KMS-11 (cell line): ENCODE data around the gene CFAP46.

Source experiments
- H2AFZ ChIP-seq: fragments of 200-600 bp; sonication (generic); 2 replicates; pipeline ENCODE4 v1.6.1; 2016; ENCODE audit warnings: antibody characterized with exemption, mixed run types, low read depth
- H3K27ac ChIP-seq: fragments of 200-600 bp; sonication (generic); 2 replicates; pipeline ENCODE4 v1.6.1; 2016; ENCODE audit warnings: mild to moderate bottlenecking, mixed run types
- H3K27me3 ChIP-seq: fragments of 200-600 bp; sonication (generic); 2 replicates; pipeline ENCODE4 v1.6.1; 2017; ENCODE audit warnings: mild to moderate bottlenecking, low read depth, mixed run types, moderate library complexity; ENCODE audit not compliant: insufficient read depth
- H3K36me3 ChIP-seq: fragments of 200-600 bp; sonication (generic); 2 replicates; pipeline ENCODE4 v1.6.1; 2017; ENCODE audit warnings: mild to moderate bottlenecking, mixed run types; ENCODE audit not compliant: insufficient read depth
- H3K4me1 ChIP-seq: fragments of 200-600 bp; sonication (generic); 2 replicates; pipeline ENCODE4 v1.6.1; 2016; ENCODE audit warnings: mild to moderate bottlenecking, low read depth, mixed run types; ENCODE audit not compliant: poor library complexity, severe bottlenecking
- H3K4me2 ChIP-seq: fragments of 200-600 bp; sonication (generic); 2 replicates; pipeline ENCODE4 v1.7.0; 2016; ENCODE audit warnings: mild to moderate bottlenecking, mixed run types
- H3K4me3 ChIP-seq: fragments of 200-600 bp; sonication (generic); IDR thresholded peaks from 2 replicates; pipeline ENCODE4 v1.6.1; 2017; ENCODE audit warnings: low read depth, low read length, mixed read lengths; ENCODE audit not compliant: insufficient read depth
- H3K79me2 ChIP-seq: fragments of 200-600 bp; sonication (generic); 2 replicates; pipeline ENCODE4 v1.6.1; 2016; ENCODE audit warnings: low read depth, mixed run types; ENCODE audit not compliant: insufficient read depth
- H3K9ac ChIP-seq: fragments of 200-600 bp; sonication (generic); 2 replicates; pipeline ENCODE4 v1.6.1; 2016; ENCODE audit warnings: mild to moderate bottlenecking, mixed run types
- H4K20me1 ChIP-seq: fragments of 200-600 bp; sonication (generic); 2 replicates; pipeline ENCODE4 v1.6.1; 2016; ENCODE audit warnings: mild to moderate bottlenecking, mixed run types; ENCODE audit not compliant: insufficient read depth
- TF ChIP-seq, protein P1 (sequence below): fragments of 200-600 bp; sonication (generic); conservative IDR thresholded peaks from 2 replicates; pipeline ENCODE4 v1.6.1; 2017; ENCODE audit warnings: low read depth, mild to moderate bottlenecking, antibody characterized with exemption, low read length, moderate library complexity, mixed read lengths

CFAP46 gene

DNA sequence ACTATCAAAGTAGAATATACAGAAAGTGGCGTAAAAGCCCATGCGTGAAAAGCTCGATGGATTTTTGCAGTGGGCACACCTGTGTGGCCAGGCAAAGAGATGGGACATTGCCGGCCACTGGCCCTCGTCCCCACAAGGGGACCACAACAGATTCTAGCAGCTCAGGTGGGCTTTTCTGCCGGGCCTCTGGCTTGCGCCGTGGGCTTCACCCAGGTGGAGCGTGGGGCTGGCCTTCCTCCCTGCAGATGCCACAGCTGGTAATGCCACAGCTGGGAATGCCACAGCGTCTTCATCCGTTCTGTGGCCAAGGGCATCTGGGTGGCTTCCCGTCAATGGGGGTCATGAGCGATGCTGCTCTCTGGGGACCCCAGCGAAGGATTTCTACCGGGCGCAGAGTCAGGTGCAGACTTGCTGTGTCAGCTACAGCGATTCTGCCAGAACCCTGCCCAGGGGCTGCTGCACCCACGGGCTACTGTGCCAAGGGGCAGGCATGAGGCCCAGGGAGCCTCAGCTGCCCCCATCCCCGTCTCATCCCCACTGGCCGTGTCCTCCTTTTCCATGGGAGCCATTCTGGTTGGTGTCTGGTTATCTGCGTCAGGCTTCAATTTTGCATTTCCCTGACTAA, 103.9 kb downstream of the CFAP46 start:
- H3K9ac ChIP-seq: no peak overlapping the region
- no peaks in the 10 kb centered on the region for H3K79me2 ChIP-seq
- H3K4me3 ChIP-seq: no peak overlapping the region
- no peak overlapping the region for H3K27ac ChIP-seq
- H4K20me1 ChIP-seq: no peaks in the 10 kb centered on the region
- peaks cover 18% of the 10 kb centered on the region for H3K27me3 ChIP-seq
- H2AFZ ChIP-seq: no peak overlapping the region
- no peak overlapping the region for H3K4me2 ChIP-seq
- H3K4me1 ChIP-seq: no peaks in the 10 kb centered on the region
- no peaks in the 10 kb centered on the region for H3K36me3 ChIP-seq
- TF ChIP-seq, protein P1, sequence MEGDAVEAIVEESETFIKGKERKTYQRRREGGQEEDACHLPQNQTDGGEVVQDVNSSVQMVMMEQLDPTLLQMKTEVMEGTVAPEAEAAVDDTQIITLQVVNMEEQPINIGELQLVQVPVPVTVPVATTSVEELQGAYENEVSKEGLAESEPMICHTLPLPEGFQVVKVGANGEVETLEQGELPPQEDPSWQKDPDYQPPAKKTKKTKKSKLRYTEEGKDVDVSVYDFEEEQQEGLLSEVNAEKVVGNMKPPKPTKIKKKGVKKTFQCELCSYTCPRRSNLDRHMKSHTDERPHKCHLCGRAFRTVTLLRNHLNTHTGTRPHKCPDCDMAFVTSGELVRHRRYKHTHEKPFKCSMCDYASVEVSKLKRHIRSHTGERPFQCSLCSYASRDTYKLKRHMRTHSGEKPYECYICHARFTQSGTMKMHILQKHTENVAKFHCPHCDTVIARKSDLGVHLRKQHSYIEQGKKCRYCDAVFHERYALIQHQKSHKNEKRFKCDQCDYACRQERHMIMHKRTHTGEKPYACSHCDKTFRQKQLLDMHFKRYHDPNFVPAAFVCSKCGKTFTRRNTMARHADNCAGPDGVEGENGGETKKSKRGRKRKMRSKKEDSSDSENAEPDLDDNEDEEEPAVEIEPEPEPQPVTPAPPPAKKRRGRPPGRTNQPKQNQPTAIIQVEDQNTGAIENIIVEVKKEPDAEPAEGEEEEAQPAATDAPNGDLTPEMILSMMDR: no peak

DNA sequence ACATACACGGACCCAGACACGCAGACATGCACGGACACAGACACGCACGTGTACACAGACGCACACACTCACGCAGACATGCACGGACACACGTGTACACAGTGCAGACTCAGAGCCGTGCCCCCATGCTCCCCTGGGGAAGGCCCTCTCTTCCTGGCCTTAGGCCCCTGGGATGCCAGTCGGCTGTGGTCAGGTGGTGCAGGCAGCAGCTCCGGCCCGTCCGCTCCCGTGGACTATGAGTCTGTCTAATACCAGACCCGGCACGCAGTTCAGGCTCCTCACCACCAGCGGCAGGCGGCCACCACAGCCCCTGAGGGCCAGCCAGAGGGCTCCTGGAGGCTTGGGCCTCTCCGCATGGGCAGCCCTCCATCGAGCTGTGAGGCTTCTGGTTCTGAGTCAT, 104.5 kb downstream of the CFAP46 start:
- Histone ChIP-seq H3K4me1 (no peaks in the 10 kb centered on the region), H3K27me3 (peaks cover 18% of the 10 kb centered on the region), H3K9ac (no peak overlapping the region), H3K27ac (no peak overlapping the region), H3K79me2 (no peaks in the 10 kb centered on the region), H4K20me1 (no peaks in the 10 kb centered on the region), H3K4me2 (no peak overlapping the region), H3K36me3 (no peaks in the 10 kb centered on the region), H3K4me3 (no peak overlapping the region), H2AFZ (no peak overlapping the region)
- TF ChIP-seq, protein P1: no peak

DNA sequence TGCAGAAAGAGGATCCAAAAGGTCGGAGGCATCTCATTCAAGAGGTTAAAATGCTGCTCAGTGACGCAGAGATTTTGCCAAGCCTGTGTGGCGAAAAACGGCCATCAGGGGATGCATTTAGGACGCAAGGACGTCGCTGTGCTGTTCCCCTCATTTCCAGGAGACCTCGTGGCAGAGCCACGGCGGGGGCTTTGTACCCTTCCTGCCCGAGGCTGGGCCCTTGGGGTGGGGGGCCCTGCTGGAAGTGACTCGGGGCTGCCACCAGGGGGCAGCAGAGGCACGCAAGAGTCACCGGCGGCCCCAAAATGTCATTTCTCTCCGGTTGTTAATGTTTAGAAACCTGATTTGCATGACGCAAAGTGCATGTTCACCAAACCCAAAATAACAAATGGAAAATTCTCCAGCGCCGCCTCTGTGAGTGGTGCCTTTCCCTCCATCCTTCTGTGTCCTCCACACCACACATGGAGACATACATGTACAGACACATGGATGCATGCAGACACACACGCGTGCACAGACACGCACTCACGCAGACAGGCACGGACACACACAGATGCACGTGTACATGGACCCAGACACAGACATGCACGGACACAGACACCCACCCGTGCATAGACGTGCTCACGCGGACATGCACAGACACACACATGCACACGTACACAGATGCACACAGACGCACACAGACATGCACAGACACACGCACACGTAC, 105.4 kb downstream of the CFAP46 start:
- Histone ChIP-seq H3K27me3 (peaks cover 18% of the 10 kb centered on the region), H4K20me1 (no peaks in the 10 kb centered on the region), H3K79me2 (no peaks in the 10 kb centered on the region), H3K4me1 (no peaks in the 10 kb centered on the region), H3K4me3 (no peak overlapping the region), H3K4me2 (no peak overlapping the region), H3K36me3 (no peaks in the 10 kb centered on the region), H3K9ac (no peak overlapping the region), H2AFZ (no peak overlapping the region), H3K27ac (no peak overlapping the region)
- TF ChIP-seq, protein P1: peak; percentile 85

DNA sequence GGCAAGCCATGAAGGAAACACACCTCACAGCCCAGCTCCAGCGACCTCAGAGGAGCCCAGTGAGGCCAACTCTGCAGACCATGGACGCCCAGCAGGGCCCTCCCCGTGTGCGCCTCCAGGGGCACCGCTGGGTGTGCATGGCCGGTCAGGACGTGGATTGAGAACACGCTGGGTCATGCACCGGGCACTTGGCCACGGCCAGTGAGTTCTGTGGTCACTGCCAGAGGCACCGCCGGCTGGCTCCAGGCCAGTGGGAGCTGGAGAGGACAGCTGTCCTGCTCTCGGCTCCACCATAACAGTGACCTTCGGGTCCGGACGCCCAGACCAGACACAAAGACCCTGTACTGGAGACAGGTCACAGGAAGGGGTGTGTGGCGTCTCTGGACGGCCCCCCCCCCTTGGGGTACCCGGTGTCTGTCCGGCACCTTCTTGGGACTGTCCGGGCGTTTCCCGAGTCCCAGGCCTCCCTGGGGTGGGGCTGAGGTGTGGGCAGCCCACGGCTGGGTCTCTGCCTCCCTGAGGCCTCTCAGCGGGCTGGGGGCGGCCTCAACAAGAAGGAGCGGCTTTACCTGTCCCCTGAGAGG, 106.0 kb downstream of the CFAP46 start:
- no peak overlapping the region for H3K4me2 ChIP-seq
- H3K27ac ChIP-seq: no peak overlapping the region
- H2AFZ ChIP-seq: no peak overlapping the region
- no peak overlapping the region for H3K9ac ChIP-seq
- peaks cover 23% of the 10 kb centered on the region for H3K27me3 ChIP-seq
- no peaks in the 10 kb centered on the region for H3K79me2 ChIP-seq
- H4K20me1 ChIP-seq: no peaks in the 10 kb centered on the region
- H3K4me1 ChIP-seq: no peaks in the 10 kb centered on the region
- TF ChIP-seq, protein P1: no peak
- no peak overlapping the region for H3K4me3 ChIP-seq
- H3K36me3 ChIP-seq: no peaks in the 10 kb centered on the region
